CD4-positive, alpha-beta T cell (primary cell): ENCODE results near the gene GSK3A. TPM values are rescaled to one million over a fixed set of nuclear protein-coding genes. Genes with fewer than 3 reads are reported as not detected.

Experiments used
- ATAC-seq: fragments of 200-7000 bp; cut with Tn5 transposase; one replicate; pipeline ENCODE4 v1.10.0; 2022; ENCODE audit warnings: mild to moderate bottlenecking; ENCODE audit not compliant: poor library complexity
- CTCF ChIA-PET: fragments of 350-600 bp; sonication (Branson Sonifier 250); formaldehyde crosslinking; loops from one replicate; lab custom pipeline; 2021; ENCODE audit warnings: antibody characterized with exemption, inconsistent platforms; lab: Charles Lee
- POLR2A ChIA-PET: fragments of 350-600 bp; sonication (Branson Sonifier 250); formaldehyde crosslinking; loops from one replicate; lab custom pipeline; 2021; ENCODE audit warnings: antibody characterized with exemption, inconsistent platforms; lab: Charles Lee
- DNase-seq, 14 experiments: peaks; one replicate each; pipeline ENCODE4 v3.0.0-alpha.2; 2013 to 2020; ENCODE audit warnings: mixed read lengths in 2 of 14
- H3K27ac ChIP-seq, 2 donors: one replicate each; pipeline versions ENCODE4 v1.5.1 to v1.7.0; 2013; ENCODE audit warnings: low read length in 2 of 2, low read depth in 1 of 2, mild to moderate bottlenecking in 1 of 2
- H3K27me3 ChIP-seq, 2 experiments: 1 replicate in 1 of 2; 2 replicates in 1 of 2; pipeline versions ENCODE4 v1.6.1 to v1.7.0; 2013; ENCODE audit warnings: low read length in 2 of 2, control low read depth in 1 of 2, mild to moderate bottlenecking in 1 of 2, moderate library complexity in 1 of 2; ENCODE audit not compliant: insufficient read depth in 2 of 2, control insufficient read depth in 1 of 2
- H3K36me3 ChIP-seq: one replicate; pipeline ENCODE4 v1.6.1; 2013; ENCODE audit warnings: low read length, control low read depth; ENCODE audit not compliant: insufficient read depth
- H3K4me1 ChIP-seq: one replicate; pipeline ENCODE4 v1.6.1; 2013; ENCODE audit warnings: low read length, control low read depth; ENCODE audit not compliant: insufficient read depth
- H3K4me3 ChIP-seq: one replicate; pipeline ENCODE4 v1.5.1; 2013; ENCODE audit warnings: mild to moderate bottlenecking, low read length, moderate library complexity
- H3K9me3 ChIP-seq, 2 experiments: 1 replicate in 1 of 2; 2 replicates in 1 of 2; pipeline versions ENCODE4 v1.6.1 to v1.7.0; 2013; ENCODE audit warnings: low read length in 2 of 2, mild to moderate bottlenecking in 2 of 2, control low read depth in 1 of 2, moderate library complexity in 1 of 2; ENCODE audit not compliant: control insufficient read depth in 1 of 2, insufficient read depth in 1 of 2
- H3K27ac Mint-ChIP-seq: one replicate; pipeline ENCODE4 v1.8.0; 2020; ENCODE audit warnings: mixed read lengths
- H3K27me3 Mint-ChIP-seq: one replicate; pipeline ENCODE4 v1.8.0; 2021; ENCODE audit warnings: mixed read lengths
- H3K36me3 Mint-ChIP-seq: one replicate; pipeline ENCODE4 v1.8.0; 2021; ENCODE audit warnings: low read depth, mixed read lengths
- H3K4me1 Mint-ChIP-seq: one replicate; pipeline ENCODE4 v1.8.0; 2021; ENCODE audit warnings: low read depth, mixed read lengths
- H3K4me3 Mint-ChIP-seq: one replicate; pipeline ENCODE4 v1.8.0; 2020; ENCODE audit warnings: mild to moderate bottlenecking, mixed read lengths
- H3K9me3 Mint-ChIP-seq: one replicate; pipeline ENCODE4 v1.8.0; 2020; ENCODE audit warnings: mixed read lengths
- CTCF ChIP-seq: fragments of 200-600 bp; IDR thresholded peaks from one replicate; pipeline ENCODE4 v1.8.0; 2022; ENCODE audit warnings: antibody characterized with exemption, mild to moderate bottlenecking
- intact Hi-C, 2 experiments: fragments of 100-400 bp; cut with DNase I in 1 of 2; cut with micrococcal nuclease in 1 of 2; formaldehyde crosslinking; loops; one replicate each; pipeline versions ENCODE4 v1.15.1 to v1.9.0; 2023 to 2025; cut with DNase I, micrococcal nuclease
- total RNA-seq, 174 experiments: library from RNA in 2 of 174; stranded (reverse) in 2 of 174; gene quantifications; one replicate each; pipeline ENCODE4 v1.2.3 and lab custom pipeline; 2021 to 2026

The GSK3A gene
- total RNA-seq, 2 experiments from 2014 or later: 13.6 to 13.9 TPM

DNA sequence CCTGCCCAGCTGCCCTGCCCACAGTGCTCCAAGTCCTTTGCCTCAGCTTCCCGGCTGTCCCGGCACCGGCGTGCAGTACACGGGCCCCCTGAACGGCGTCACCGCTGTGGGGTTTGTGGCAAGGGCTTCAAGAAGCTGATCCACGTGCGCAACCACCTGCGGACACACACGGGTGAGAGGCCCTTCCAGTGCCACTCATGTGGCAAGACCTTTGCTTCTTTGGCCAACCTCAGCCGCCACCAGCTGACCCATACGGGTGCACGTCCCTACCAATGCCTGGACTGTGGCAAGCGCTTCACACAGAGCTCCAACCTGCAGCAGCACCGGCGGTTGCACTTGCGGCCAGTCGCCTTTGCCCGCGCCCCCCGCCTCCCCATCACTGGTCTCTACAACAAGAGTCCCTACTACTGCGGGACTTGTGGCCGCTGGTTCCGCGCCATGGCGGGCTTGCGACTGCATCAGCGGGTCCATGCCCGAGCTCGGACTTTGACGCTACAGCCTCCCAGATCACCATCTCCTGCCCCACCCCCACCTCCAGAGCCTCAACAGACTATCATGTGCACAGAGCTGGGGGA lies 16.6 kb downstream of the GSK3A start:
- H3K27me3 ChIP-seq: no peaks in the 10 kb centered on the region
- CTCF ChIA-PET: interaction anchor here (1.0 kb wide), 1 partner anchor 41 kb away, joined by 3 read pairs; no protein-coding TSS in a partner anchor
- TF ChIP-seq CTCF: no peak
- no peak overlapping the region for H3K4me3 ChIP-seq
- POLR2A ChIA-PET: interaction anchor here (1.1 to 1.4 kb wide), 2 partner anchors 16 to 17 kb away, joined by 3 read pairs; partner anchors contain the start of gene GSK3A
- H3K27ac ChIP-seq: no peak overlapping the region
- no peaks in the 10 kb centered on the region for H3K27me3 Mint-ChIP-seq
- peaks cover 36% of the 10 kb centered on the region for H3K4me1 ChIP-seq
- intact Hi-C loops: no loop called here
- H3K4me1 Mint-ChIP-seq: peaks cover 26% of the 10 kb centered on the region
- DNase-seq: no peak
- peaks cover 56% of the 10 kb centered on the region for H3K36me3 ChIP-seq
- no peaks in the 10 kb centered on the region for H3K9me3 ChIP-seq
- H3K9me3 Mint-ChIP-seq: no peaks in the 10 kb centered on the region
- ATAC-seq: no peak
- H3K36me3 Mint-ChIP-seq: peaks cover 70% of the 10 kb centered on the region
- H3K4me3 Mint-ChIP-seq: no peak overlapping the region
- no peak overlapping the region for H3K27ac Mint-ChIP-seq

- no peak for TF ChIP-seq CTCF
- Mint-ChIP-seq H3K27me3 (no peaks in the 10 kb centered on the region), H3K4me1 (peaks cover 33% of the 10 kb centered on the region), H3K9me3 (no peaks in the 10 kb centered on the region), H3K4me3 (no peak overlapping the region), H3K36me3 (peaks cover 68% of the 10 kb centered on the region), H3K27ac (no peak overlapping the region)
- no peaks in the 10 kb centered on the region for H3K27me3 ChIP-seq
- CTCF ChIA-PET: no interaction called here
- H3K4me1 ChIP-seq: peaks cover 42% of the 10 kb centered on the region
- no peak overlapping the region for H3K4me3 ChIP-seq
- no peak for ATAC-seq
- intact Hi-C loops: no loop called here
- POLR2A ChIA-PET: interaction anchor here (1.1 kb wide), 1 partner anchor 18 kb away, joined by 3 read pairs; the partner anchor contains the start of gene GSK3A
- peaks cover 51% of the 10 kb centered on the region for H3K36me3 ChIP-seq
- H3K27ac ChIP-seq: no peak overlapping the region
- no peak for DNase-seq
- H3K9me3 ChIP-seq: peaks cover 0 to 3% of the 10 kb centered on the region in 2 experiments
Measured at GRCh38 chr19:42224940-42225717, 17.3 kb downstream of the GSK3A start.

DNA sequence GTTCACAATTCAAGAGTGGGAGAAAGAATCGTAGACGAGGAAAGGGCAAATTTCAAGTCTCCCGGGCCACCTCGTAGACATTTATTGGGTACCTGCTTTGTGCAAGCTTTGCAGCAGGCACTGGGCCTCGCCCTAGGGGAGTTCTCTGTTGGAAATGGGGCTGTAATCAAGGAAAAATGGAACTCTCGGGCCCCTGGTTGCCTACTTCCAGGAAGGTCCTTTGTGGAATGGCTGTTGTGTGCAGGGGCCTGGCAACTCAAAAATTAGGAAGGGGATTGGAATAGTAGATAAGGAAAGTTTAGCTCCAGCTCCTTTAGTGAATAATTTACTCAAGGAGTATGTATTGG lies 21.7 kb downstream of the GSK3A start:
- POLR2A ChIA-PET: interaction anchor here (1.0 to 3.0 kb wide), 8 partner anchors 9 to 229 kb away, joined by 3 to 28 read pairs (median 6); partner anchors contain the start of gene GSK3A
- intact Hi-C loops: loop anchor here (1.0 kb wide), 1 partner anchor 22 kb away; the partner anchor contains the start of gene GSK3A (in 2 of the 2)
- Histone ChIP-seq H3K27ac (peak overlapping the region; percentile 67 to 70), H3K36me3 (peaks cover 21% of the 10 kb centered on the region), H3K9me3 (peaks cover 0 to 4% of the 10 kb centered on the region in 2 experiments), H3K27me3 (no peaks in the 10 kb centered on the region), H3K4me3 (peak overlapping the region; percentile 98), H3K4me1 (peaks cover 58% of the 10 kb centered on the region)
- CTCF ChIA-PET: interaction anchor here (0.6 to 1.9 kb wide), 4 partner anchors 21 to 30 kb away, joined by 3 to 5 read pairs (median 4); partner anchors contain the start of gene GSK3A
- Mint-ChIP-seq H3K9me3 (no peaks in the 10 kb centered on the region), H3K27ac (peak overlapping the region; percentile 93), H3K27me3 (no peaks in the 10 kb centered on the region), H3K36me3 (peaks cover 42% of the 10 kb centered on the region), H3K4me3 (peak overlapping the region; percentile 96), H3K4me1 (peaks cover 51% of the 10 kb centered on the region)
- ATAC-seq (no peak), DNase-seq (no peak)
- no peak for TF ChIP-seq CTCF
